A673 (cell line): ENCODE data around the gene NPB. TPM values are rescaled to one million over a fixed set of nuclear protein-coding genes. Genes with fewer than 3 reads are reported as not detected.

ENCODE experiments used
- BruUV-seq: library from RNA; stranded (reverse); fragments of 400-500 nt; replicated peaks from 2 replicates; lab custom pipeline; 2021; lab: Mats Ljungman, UMichigan
- CTCF ChIA-PET: fragments of 300-600 bp; sonication (Branson Sonifier 250); formaldehyde crosslinking; loops from one replicate; lab custom pipeline; 2022; ENCODE audit warnings: antibody characterized with exemption; lab: Charles Lee
- POLR2A ChIA-PET: fragments of 300-600 bp; sonication (Branson Sonifier 250); formaldehyde crosslinking; loops from one replicate; lab custom pipeline; 2022; ENCODE audit warnings: antibody characterized with exemption; ENCODE audit not compliant: low non-redundant PET; lab: Charles Lee
- DNase-seq: peaks from one replicate; pipeline ENCODE4 v3.0.0-alpha.2; 2015; ENCODE audit warnings: low spot score
- H3K27ac ChIP-seq: fragments of 200-600 bp; sonication (generic); 2 replicates; pipeline ENCODE4 v1.5.1; 2016; ENCODE audit warnings: mixed run types, low read depth, mild to moderate bottlenecking, mixed read lengths, antibody characterized with exemption, low read length; ENCODE audit not compliant: poor library complexity, severe bottlenecking
- H3K27me3 ChIP-seq: fragments of 200-600 bp; sonication (generic); replicated peaks from 2 replicates; pipeline ENCODE4 v1.6.1; 2017; ENCODE audit warnings: mixed run types, low read depth, mild to moderate bottlenecking, mixed read lengths, antibody characterized with exemption, low read length; ENCODE audit not compliant: insufficient read depth, poor library complexity
- H3K36me3 ChIP-seq: fragments of 200-600 bp; sonication (generic); 2 replicates; pipeline ENCODE4 v1.6.1; 2016; ENCODE audit warnings: mixed run types, mild to moderate bottlenecking, mixed read lengths, antibody characterized with exemption, low read length; ENCODE audit not compliant: insufficient read depth, poor library complexity, severe bottlenecking
- H3K4me1 ChIP-seq: fragments of 200-600 bp; sonication (generic); 2 replicates; pipeline ENCODE4 v1.6.1; 2017; ENCODE audit warnings: mixed run types, mild to moderate bottlenecking, mixed read lengths, antibody characterized with exemption, low read length; ENCODE audit not compliant: insufficient read depth, poor library complexity, severe bottlenecking
- H3K4me3 ChIP-seq: fragments of 200-600 bp; sonication (generic); 2 replicates; pipeline ENCODE4 v1.5.1; 2016; ENCODE audit warnings: low read depth, mixed run types, mild to moderate bottlenecking, mixed read lengths, low read length; ENCODE audit not compliant: poor library complexity, severe bottlenecking
- H3K9me3 ChIP-seq: fragments of 200-600 bp; sonication (generic); 2 replicates; pipeline ENCODE4 v1.6.1; 2016; ENCODE audit warnings: mixed run types, low read depth, mild to moderate bottlenecking, mixed read lengths, antibody characterized with exemption, low read length; ENCODE audit not compliant: poor library complexity, severe bottlenecking
- CTCF ChIP-seq: fragments of 300-800, 200-600 bp; sonication (generic); conservative IDR thresholded peaks from 2 replicates; pipeline ENCODE4 v1.5.1; 2017; ENCODE audit warnings: low read depth, mild to moderate bottlenecking, antibody characterized with exemption, low read length, moderate library complexity, mixed read lengths
- EZH2 ChIP-seq: fragments of 200-600 bp; sonication (generic); IDR thresholded peaks from 2 replicates; pipeline ENCODE4 v1.6.1; 2017; ENCODE audit warnings: borderline replicate concordance, low read depth, mild to moderate bottlenecking, mixed read lengths, antibody characterized with exemption, low read length; ENCODE audit not compliant: poor library complexity, severe bottlenecking
- intact Hi-C: fragments of 100-400 bp; cut with micrococcal nuclease; formaldehyde crosslinking; loops from one replicate; pipeline ENCODE4 v1.10.0; 2022; ENCODE audit not compliant: unreplicated experiment
- total RNA-seq: library from RNA; stranded (reverse); gene quantifications from 2 replicates; pipeline ENCODE4 v1.2.3, GENCODE V29; 2021

Gene NPB
- total RNA-seq, 1 experiment from 2014 or later: 0.75 TPM

- Histone ChIP-seq H3K9me3 (no peaks in the 10 kb centered on the region), H3K4me1 (peaks cover 24% of the 10 kb centered on the region), H3K27ac (no peak overlapping the region), H3K4me3 (no peak overlapping the region), H3K36me3 (peaks cover 41% of the 10 kb centered on the region), H3K27me3 (no peaks in the 10 kb centered on the region)
- POLR2A ChIA-PET: no interaction called here
- CTCF ChIA-PET: no interaction called here
- DNase-seq: no peak
- TF ChIP-seq CTCF (no peak), EZH2 (no peak)
- intact Hi-C loops: no loop called here
- BruUV-seq: no TSS peak
Observed at GRCh38 chr17:81863123-81863675, 38.8 kb upstream of the NPB start.

- Histone ChIP-seq H3K4me1 (peaks cover 20% of the 10 kb centered on the region), H3K27ac (no peak overlapping the region), H3K27me3 (no peaks in the 10 kb centered on the region), H3K4me3 (no peak overlapping the region), H3K9me3 (no peaks in the 10 kb centered on the region), H3K36me3 (peaks cover 41% of the 10 kb centered on the region)
- TF ChIP-seq CTCF (no peak), EZH2 (no peak)
- BruUV-seq: no TSS peak
- ChIA-PET POLR2A (no interaction called here), CTCF (no interaction called here)
- intact Hi-C loops: no loop called here
- no peak for DNase-seq
Observed at GRCh38 chr17:81863833-81864768, 37.9 kb upstream of the NPB start.

GRCh38 chr17:81865358-81865732, 36.7 kb upstream of the NPB start:
- no peak for DNase-seq
- intact Hi-C loops: no loop called here
- TF ChIP-seq CTCF (no peak), EZH2 (no peak)
- Histone ChIP-seq H3K27me3 (no peaks in the 10 kb centered on the region), H3K27ac (peak overlapping the region; percentile 42), H3K9me3 (no peaks in the 10 kb centered on the region), H3K4me3 (no peak overlapping the region), H3K4me1 (peaks cover 26% of the 10 kb centered on the region), H3K36me3 (peaks cover 47% of the 10 kb centered on the region)
- ChIA-PET POLR2A (interaction anchor here (0.5 to 0.6 kb wide), 2 partner anchors 186 to 464 kb away, joined by 3 to 4 read pairs; no protein-coding TSS in a partner anchor), CTCF (no interaction called here)
- BruUV-seq: no TSS peak
